SK-N-SH treated with all-trans-retinoic acid at 6 μM for 48 hours (cell line): ENCODE measurements around the gene HMOX1.

Experiments
- ATAC-seq: fragments of 200-7000 bp; cut with Tn5 transposase; 3 replicates; pipeline ENCODE4 v1.9.1; 2020; ENCODE audit warnings: mild to moderate bottlenecking, moderate library complexity
- ARNTL ChIP-seq: fragments of 450-650 bp; formaldehyde crosslinking; IDR thresholded peaks from 2 replicates; pipeline ENCODE4 v1.5.0; 2020; ENCODE audit warnings: low read depth, mild to moderate bottlenecking, moderate library complexity, borderline replicate concordance
- BACH2 ChIP-seq: fragments of 250-450 bp; sonication (Bioruptor Pico); IDR thresholded peaks from 2 replicates; pipeline ENCODE4 v1.9.0; 2021; ENCODE audit warnings: mild to moderate bottlenecking, borderline replicate concordance
- CREB5 ChIP-seq: fragments of 250-450 bp; sonication (Bioruptor Pico); IDR thresholded peaks from 2 replicates; pipeline ENCODE4 v1.5.1; 2020; ENCODE audit warnings: low read depth, mild to moderate bottlenecking, moderate library complexity
- CSDC2 ChIP-seq: fragments of 250-450 bp; sonication (Bioruptor Pico); IDR thresholded peaks from 2 replicates; pipeline ENCODE4 v1.5.0; 2020; ENCODE audit warnings: mild to moderate bottlenecking, moderate library complexity
- CSRNP3 ChIP-seq: fragments of 250-450 bp; sonication (Bioruptor Pico); IDR thresholded peaks from 2 replicates; pipeline ENCODE4 v1.5.1; 2021; ENCODE audit warnings: mild to moderate bottlenecking, moderate library complexity
- GLIS3 ChIP-seq: fragments of 250-450 bp; sonication (Bioruptor Pico); IDR thresholded peaks from 2 replicates; pipeline ENCODE4 v1.5.0; 2020; ENCODE audit warnings: mild to moderate bottlenecking, moderate library complexity
- ISL1 ChIP-seq: fragments of 250-450 bp; sonication (Bioruptor Pico); IDR thresholded peaks from 2 replicates; pipeline ENCODE4 v2.1.2; 2022; ENCODE audit warnings: mild to moderate bottlenecking, moderate library complexity
- OSR1 ChIP-seq: fragments of 250-450 bp; sonication (Bioruptor Pico); IDR thresholded peaks from 2 replicates; pipeline ENCODE4 v1.8.0; 2022; ENCODE audit warnings: moderate library complexity, mild to moderate bottlenecking, inconsistent platforms
- POU6F1 ChIP-seq: fragments of 250-450 bp; sonication (Bioruptor Pico); IDR thresholded peaks from 2 replicates; pipeline ENCODE4 v1.8.0; 2021; ENCODE audit warnings: low read depth, mild to moderate bottlenecking, moderate library complexity, borderline replicate concordance
- PPARA ChIP-seq: fragments of 250-450 bp; sonication (Bioruptor Pico); IDR thresholded peaks from 2 replicates; pipeline ENCODE4 v1.5.0; 2020; ENCODE audit warnings: mild to moderate bottlenecking, borderline replicate concordance
- TCF4 ChIP-seq: fragments of 250-450 bp; sonication (Bioruptor Pico); IDR thresholded peaks from 2 replicates; pipeline ENCODE4 v1.8.0; 2021; ENCODE audit warnings: mild to moderate bottlenecking, moderate library complexity, borderline replicate concordance
- TOX ChIP-seq: fragments of 250-450 bp; sonication (Bioruptor Pico); IDR thresholded peaks from 2 replicates; pipeline ENCODE4 v1.8.0; 2021; ENCODE audit warnings: mild to moderate bottlenecking, moderate library complexity, borderline replicate concordance
- TSHZ2 ChIP-seq: fragments of 250-450 bp; sonication (Bioruptor Pico); IDR thresholded peaks from 2 replicates; pipeline ENCODE4 v1.5.0; 2020; ENCODE audit warnings: mild to moderate bottlenecking, moderate library complexity
- ZC3H10 ChIP-seq: fragments of 250-450 bp; sonication (Bioruptor Pico); IDR thresholded peaks from 2 replicates; pipeline ENCODE4 v1.5.1; 2021; ENCODE audit warnings: mild to moderate bottlenecking, moderate library complexity
- ZFP3 ChIP-seq: fragments of 250-450 bp; sonication (Bioruptor Pico); IDR thresholded peaks from 2 replicates; pipeline ENCODE4 v1.5.0; 2020; ENCODE audit warnings: mild to moderate bottlenecking, moderate library complexity
- ZNF70 ChIP-seq: fragments of 450-650 bp; formaldehyde crosslinking; IDR thresholded peaks from 2 replicates; pipeline ENCODE4 v1.5.0; 2020; ENCODE audit warnings: mild to moderate bottlenecking, moderate library complexity
- ZNF8 ChIP-seq: fragments of 450-650 bp; formaldehyde crosslinking; IDR thresholded peaks from 2 replicates; pipeline ENCODE4 v1.5.0; 2020; ENCODE audit warnings: mild to moderate bottlenecking, moderate library complexity

The HMOX1 gene

GRCh38 chr22:35377735-35378134 is 3.2 kb upstream of the HMOX1 start:
- no peak for ATAC-seq
- TF ChIP-seq GLIS3 (CRISPR knock-in tag) = no peak
- TF ChIP-seq TCF4 (CRISPR knock-in tag) = no peak
- no peak for TF ChIP-seq ZNF8
- TF ChIP-seq TSHZ2 (CRISPR knock-in tag) = no peak
- no peak for TF ChIP-seq TOX (CRISPR knock-in tag)
- no peak for TF ChIP-seq ARNTL (CRISPR knock-in tag)
- TF ChIP-seq, all 23 proteins: peak for 0

GRCh38 chr22:35378621-35379020 is 2.3 kb upstream of the HMOX1 start:
- ATAC-seq = no peak

GRCh38 chr22:35379146-35379993 is 1.5 kb upstream of the HMOX1 start:
- no peak for ATAC-seq
- no peak for TF ChIP-seq OSR1 (CRISPR knock-in tag)
- TF ChIP-seq ISL1 (CRISPR knock-in tag) = no peak
- TF ChIP-seq PPARA (CRISPR knock-in tag) = no peak
- no peak for TF ChIP-seq CREB5 (CRISPR knock-in tag)
- TF ChIP-seq CSDC2 = no peak
- no peak for TF ChIP-seq CSRNP3 (CRISPR knock-in tag)
- no peak for TF ChIP-seq BACH2 (CRISPR knock-in tag)
- no peak for TF ChIP-seq ZC3H10

More at GRCh38 chr22:35378621-35379020, 2.3 kb upstream of the HMOX1 start:
- TF ChIP-seq CREB5 (CRISPR knock-in tag) = no peak
- no peak for TF ChIP-seq ZNF70 (CRISPR knock-in tag)
- TF ChIP-seq ISL1 (CRISPR knock-in tag) = no peak
- TF ChIP-seq ZNF8 = no peak
- no peak for TF ChIP-seq POU6F1 (CRISPR knock-in tag)
- TF ChIP-seq GLIS3 (CRISPR knock-in tag) = no peak
- no peak for TF ChIP-seq ZC3H10
- no peak for TF ChIP-seq ZFP3 (CRISPR knock-in tag)
- TF ChIP-seq TSHZ2 (CRISPR knock-in tag) = no peak
